Upper lobe of left lung (tissue), 4 donors: ENCODE data around the gene PTPRR.

Source experiments
- CTCF ChIP-seq, 6 experiments: fragments of 450-650 bp in 4 of 6; fragments of 200-600 bp in 2 of 6; sonication (generic) in 2 of 6; IDR thresholded peaks; one replicate each; pipeline ENCODE4 v1.5.1; 2016 to 2019; ENCODE audit warnings: antibody characterized with exemption in 6 of 6
- POLR2A ChIP-seq, 4 donors: fragments of 450-650 bp; IDR thresholded peaks; one replicate each; pipeline ENCODE4 v1.5.1; 2016 to 2017; ENCODE audit warnings: antibody characterized with exemption in 4 of 4, mild to moderate bottlenecking in 2 of 4

DNA sequence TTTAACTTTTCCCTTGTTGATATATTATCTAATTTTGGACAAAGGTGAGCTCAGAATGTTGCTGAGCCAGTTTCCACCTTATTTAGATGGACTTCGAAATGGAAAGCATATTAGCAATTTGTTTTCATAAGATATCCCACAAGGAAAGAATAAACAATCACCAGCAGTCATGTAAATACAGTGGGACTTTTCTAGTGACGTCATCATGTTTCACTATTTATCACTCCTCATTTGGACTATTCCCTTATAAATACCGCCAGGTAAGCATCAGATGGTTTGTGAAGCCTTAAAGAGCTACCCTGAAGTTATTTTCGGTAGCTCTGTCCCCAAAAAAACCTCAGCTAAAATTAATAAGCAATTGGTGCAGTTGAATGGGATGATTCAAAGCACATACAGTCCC lies 110.7 kb downstream of the PTPRR start:
- TF ChIP-seq POLR2A (IDR thresholded peaks at IDR 0.05) = no peak
- no peak for TF ChIP-seq CTCF (IDR thresholded peaks at IDR 0.05)
